ENCODE data around the gene MLPH. TPM values are rescaled to one million over a fixed set of nuclear protein-coding genes. Genes with fewer than 3 reads are reported as not detected.
A peak's percentile ranks its signal among the peaks of the same experiment; 100 is the strongest.

The MLPH gene
- total RNA-seq, 1 donor from 2014 or later: 73.5 TPM

- no peak overlapping the region for H3K4me3 ChIP-seq
- no peak for DNase-seq
- H3K4me1 ChIP-seq: peaks cover 40% of the 10 kb centered on the region
- TF ChIP-seq, protein P1, sequence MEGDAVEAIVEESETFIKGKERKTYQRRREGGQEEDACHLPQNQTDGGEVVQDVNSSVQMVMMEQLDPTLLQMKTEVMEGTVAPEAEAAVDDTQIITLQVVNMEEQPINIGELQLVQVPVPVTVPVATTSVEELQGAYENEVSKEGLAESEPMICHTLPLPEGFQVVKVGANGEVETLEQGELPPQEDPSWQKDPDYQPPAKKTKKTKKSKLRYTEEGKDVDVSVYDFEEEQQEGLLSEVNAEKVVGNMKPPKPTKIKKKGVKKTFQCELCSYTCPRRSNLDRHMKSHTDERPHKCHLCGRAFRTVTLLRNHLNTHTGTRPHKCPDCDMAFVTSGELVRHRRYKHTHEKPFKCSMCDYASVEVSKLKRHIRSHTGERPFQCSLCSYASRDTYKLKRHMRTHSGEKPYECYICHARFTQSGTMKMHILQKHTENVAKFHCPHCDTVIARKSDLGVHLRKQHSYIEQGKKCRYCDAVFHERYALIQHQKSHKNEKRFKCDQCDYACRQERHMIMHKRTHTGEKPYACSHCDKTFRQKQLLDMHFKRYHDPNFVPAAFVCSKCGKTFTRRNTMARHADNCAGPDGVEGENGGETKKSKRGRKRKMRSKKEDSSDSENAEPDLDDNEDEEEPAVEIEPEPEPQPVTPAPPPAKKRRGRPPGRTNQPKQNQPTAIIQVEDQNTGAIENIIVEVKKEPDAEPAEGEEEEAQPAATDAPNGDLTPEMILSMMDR (IDR thresholded peaks at IDR 0.05; ENCODE audit: borderline replicate concordance): no peak
- intact Hi-C loops (cut with micrococcal nuclease): no loop called here
- no peaks in the 10 kb centered on the region for H3K36me3 ChIP-seq
- H3K9me3 ChIP-seq (replicated peaks): no peaks in the 10 kb centered on the region
- H3K27ac ChIP-seq (replicated peaks): peak overlapping the region; percentile 89
- peaks cover 11% of the 10 kb centered on the region for H3K27me3 ChIP-seq (ENCODE audit: low read depth)
These were observed 6.0 kb upstream of the MLPH start for GRCh38 chr2:237480988-237481525.

DNA sequence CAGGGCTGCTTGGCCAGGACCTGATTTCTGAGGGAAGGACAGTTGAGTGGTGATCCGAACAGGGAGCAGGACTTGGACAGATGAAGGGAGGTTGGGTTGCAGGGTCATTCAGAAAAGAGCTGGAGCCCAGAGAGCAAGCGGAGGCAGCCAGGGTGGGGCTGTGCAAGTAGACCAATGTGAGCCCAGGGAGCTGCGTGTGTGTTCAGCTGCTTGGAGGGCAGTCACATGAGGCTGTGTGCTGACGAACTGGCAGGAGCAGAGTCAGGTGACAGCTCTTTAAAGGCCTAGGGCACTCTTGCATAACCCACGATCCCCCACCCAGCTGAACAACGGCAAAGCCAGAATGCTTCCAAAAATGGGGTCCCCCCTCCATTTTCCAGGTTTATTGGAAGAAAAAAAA is 4.6 kb upstream of the MLPH start:
- Histone ChIP-seq H3K27ac (replicated peaks) (peak overlapping the region; percentile 89), H3K9me3 (replicated peaks) (no peaks in the 10 kb centered on the region), H3K4me3 (peak overlapping the region; percentile 36), H3K4me1 (peaks cover 51% of the 10 kb centered on the region), H3K27me3 (ENCODE audit: low read depth) (peaks cover 26% of the 10 kb centered on the region), H3K36me3 (no peaks in the 10 kb centered on the region)
- TF ChIP-seq, protein P1 (IDR thresholded peaks at IDR 0.05; ENCODE audit: borderline replicate concordance): no peak
- DNase-seq: peak; percentile 77
- intact Hi-C loops (cut with micrococcal nuclease): no loop called here

GRCh38 chr2:237483018-237483731 is 3.9 kb upstream of the MLPH start:
- H3K36me3 ChIP-seq: no peaks in the 10 kb centered on the region
- H3K4me3 ChIP-seq: no peak overlapping the region
- H3K9me3 ChIP-seq (replicated peaks): no peaks in the 10 kb centered on the region
- no peak for DNase-seq
- H3K4me1 ChIP-seq: peaks cover 57% of the 10 kb centered on the region
- H3K27me3 ChIP-seq (ENCODE audit: low read depth): peaks cover 32% of the 10 kb centered on the region
- intact Hi-C loops (cut with micrococcal nuclease): no loop called here
- peak overlapping the region; percentile 89 for H3K27ac ChIP-seq (replicated peaks)
- TF ChIP-seq, protein P1 (IDR thresholded peaks at IDR 0.05; ENCODE audit: borderline replicate concordance): no peak

GRCh38 chr2:237485304-237485703 is 1.7 kb upstream of the MLPH start:
- peaks cover 39% of the 10 kb centered on the region for H3K27me3 ChIP-seq (ENCODE audit: low read depth)
- no peak for DNase-seq
- no peaks in the 10 kb centered on the region for H3K9me3 ChIP-seq (replicated peaks)
- H3K27ac ChIP-seq (replicated peaks): no peak overlapping the region
- TF ChIP-seq, protein P1 (IDR thresholded peaks at IDR 0.05; ENCODE audit: borderline replicate concordance): no peak
- H3K4me3 ChIP-seq: no peak overlapping the region
- H3K4me1 ChIP-seq: peaks cover 64% of the 10 kb centered on the region
- intact Hi-C loops (cut with micrococcal nuclease): no loop called here
- H3K36me3 ChIP-seq: no peaks in the 10 kb centered on the region

DNA sequence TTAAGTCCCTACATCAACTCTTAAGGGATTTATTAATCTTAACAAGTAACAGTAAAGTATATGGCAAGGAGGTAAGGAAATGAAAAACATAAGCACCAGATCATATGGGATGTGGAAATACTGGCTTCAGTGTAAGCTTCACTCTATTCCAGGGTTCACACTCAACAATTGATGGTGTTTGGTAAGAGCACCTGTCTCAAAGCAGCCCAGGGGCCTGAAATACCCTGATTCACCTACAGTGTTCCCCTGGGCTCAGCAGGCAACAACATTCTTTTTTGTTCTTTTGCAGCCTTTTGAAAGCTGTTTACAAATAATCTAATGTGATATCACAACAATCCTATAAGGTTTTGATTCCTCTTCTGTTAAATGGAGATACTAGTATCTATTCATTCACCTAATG is 1.2 kb upstream of the MLPH start:
- no peak for DNase-seq
- Histone ChIP-seq H3K27me3 (ENCODE audit: low read depth) (peaks cover 39% of the 10 kb centered on the region), H3K4me3 (peak overlapping the region; percentile 77), H3K36me3 (no peaks in the 10 kb centered on the region), H3K4me1 (peaks cover 69% of the 10 kb centered on the region), H3K9me3 (replicated peaks) (peaks cover 3% of the 10 kb centered on the region), H3K27ac (replicated peaks) (no peak overlapping the region)
- TF ChIP-seq, protein P1 (IDR thresholded peaks at IDR 0.05; ENCODE audit: borderline replicate concordance): no peak
- intact Hi-C loops (cut with micrococcal nuclease): no loop called here

Measured in left ventricle myocardium inferior (tissue), 1 donor.